Measurements from ENCODE around the gene UNC79. TPM values are rescaled to one million over a fixed set of nuclear protein-coding genes. Genes with fewer than 3 reads are reported as not detected.

UNC79 gene
- total and polyA plus RNA-seq, 2 experiments from 2014 or later = 0.15 to 0.20 TPM

DNA sequence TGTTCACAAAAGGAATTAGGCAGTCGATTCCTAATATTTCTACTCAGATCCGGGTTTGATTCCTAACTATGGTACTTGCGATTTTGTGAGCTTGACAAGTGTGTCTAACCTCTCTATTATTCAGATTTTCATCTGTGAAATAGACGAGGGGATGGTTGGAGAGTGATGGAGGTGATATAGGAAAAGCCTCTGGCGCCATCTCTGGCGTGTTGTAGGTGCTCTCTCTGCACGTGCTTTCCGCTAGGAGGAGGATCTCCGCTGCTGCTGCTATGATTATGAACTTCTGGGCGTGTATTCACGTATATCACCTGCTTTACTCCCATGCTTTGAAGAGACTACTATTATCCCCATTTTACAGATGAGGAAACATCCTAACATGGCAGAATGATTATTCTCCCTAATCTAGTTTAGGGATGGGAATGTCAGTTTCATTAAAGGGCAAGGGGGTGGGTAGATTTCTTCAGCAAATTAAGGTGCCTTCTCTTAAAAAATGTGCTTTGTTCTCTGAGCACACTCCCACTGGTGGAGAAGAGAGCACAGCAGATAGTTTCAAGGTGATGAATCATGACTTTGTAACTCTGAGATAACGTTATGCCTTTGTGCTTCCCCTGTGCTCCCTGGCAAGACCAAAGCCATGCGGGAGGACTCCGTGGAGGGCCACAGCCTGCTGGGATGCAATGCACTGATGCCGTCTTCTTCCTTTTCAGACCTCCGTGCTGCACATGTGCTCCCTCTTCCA is 260.5 kb downstream of the UNC79 start:
- Histone ChIP-seq H3K4me3 (no peak overlapping the region), H3K79me2 (no peaks in the 10 kb centered on the region), H4K20me1 (ENCODE audit: insufficient read depth, poor library complexity, severe bottlenecking) (no peaks in the 10 kb centered on the region), H3K4me2 (no peak overlapping the region), H3K9me2 (replicated peaks; ENCODE audit: insufficient read depth) (no peaks in the 10 kb centered on the region), H3K27ac (no peak overlapping the region), H3K9me3 (ENCODE audit: low read depth) (no peaks in the 10 kb centered on the region), H3K4me1 (ENCODE audit: insufficient read depth) (no peaks in the 10 kb centered on the region), H3K27me3 (peaks cover 29% of the 10 kb centered on the region), H3K36me3 (replicated peaks; ENCODE audit: insufficient read depth, low read depth) (no peaks in the 10 kb centered on the region), H2AFZ (no peak overlapping the region)
- DNase-seq (ENCODE audit: low spot score) = no peak
- no peak for TF ChIP-seq EZH2phosphoT487 (IDR thresholded peaks at IDR 0.05; ENCODE audit: low read depth, severe bottlenecking, unreplicated experiment)
- TF ChIP-seq EZH2 (IDR thresholded peaks at IDR 0.05; ENCODE audit: borderline replicate concordance) = no peak
- TF ChIP-seq, protein P1, sequence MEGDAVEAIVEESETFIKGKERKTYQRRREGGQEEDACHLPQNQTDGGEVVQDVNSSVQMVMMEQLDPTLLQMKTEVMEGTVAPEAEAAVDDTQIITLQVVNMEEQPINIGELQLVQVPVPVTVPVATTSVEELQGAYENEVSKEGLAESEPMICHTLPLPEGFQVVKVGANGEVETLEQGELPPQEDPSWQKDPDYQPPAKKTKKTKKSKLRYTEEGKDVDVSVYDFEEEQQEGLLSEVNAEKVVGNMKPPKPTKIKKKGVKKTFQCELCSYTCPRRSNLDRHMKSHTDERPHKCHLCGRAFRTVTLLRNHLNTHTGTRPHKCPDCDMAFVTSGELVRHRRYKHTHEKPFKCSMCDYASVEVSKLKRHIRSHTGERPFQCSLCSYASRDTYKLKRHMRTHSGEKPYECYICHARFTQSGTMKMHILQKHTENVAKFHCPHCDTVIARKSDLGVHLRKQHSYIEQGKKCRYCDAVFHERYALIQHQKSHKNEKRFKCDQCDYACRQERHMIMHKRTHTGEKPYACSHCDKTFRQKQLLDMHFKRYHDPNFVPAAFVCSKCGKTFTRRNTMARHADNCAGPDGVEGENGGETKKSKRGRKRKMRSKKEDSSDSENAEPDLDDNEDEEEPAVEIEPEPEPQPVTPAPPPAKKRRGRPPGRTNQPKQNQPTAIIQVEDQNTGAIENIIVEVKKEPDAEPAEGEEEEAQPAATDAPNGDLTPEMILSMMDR (IDR thresholded peaks at IDR 0.05; ENCODE audit: poor library complexity) = no peak
- 86% methylated on average over 16 of the region's 16 CpGs for WGBS (ENCODE audit: low lambda C conversion rate, missing lambda C conversion rate)

DNA sequence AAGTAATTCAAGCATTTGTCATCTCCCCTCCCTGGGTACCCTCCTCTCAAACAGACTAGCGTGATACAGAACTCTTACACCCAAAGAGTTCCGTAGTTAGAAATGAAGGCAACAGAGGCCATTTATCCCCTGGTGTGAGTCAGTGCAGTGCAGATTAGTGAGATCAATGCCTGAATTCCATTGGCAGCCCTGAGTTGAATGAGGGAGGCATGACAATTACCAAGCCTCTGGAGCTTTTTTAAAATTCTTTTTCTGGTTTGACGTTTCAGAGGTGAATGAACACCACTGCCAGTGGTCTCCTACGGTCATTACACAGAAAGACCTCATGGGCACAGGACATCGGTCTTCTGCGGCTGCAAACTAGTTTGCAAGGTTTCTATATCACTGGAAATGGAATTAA is 263.2 kb downstream of the UNC79 start:
- Histone ChIP-seq H3K4me2 (no peak overlapping the region), H3K9me2 (replicated peaks; ENCODE audit: insufficient read depth) (no peaks in the 10 kb centered on the region), H3K79me2 (no peaks in the 10 kb centered on the region), H2AFZ (no peak overlapping the region), H3K36me3 (replicated peaks; ENCODE audit: insufficient read depth, low read depth) (no peaks in the 10 kb centered on the region), H3K4me3 (no peak overlapping the region), H3K9me3 (ENCODE audit: low read depth) (no peaks in the 10 kb centered on the region), H4K20me1 (ENCODE audit: insufficient read depth, poor library complexity, severe bottlenecking) (no peaks in the 10 kb centered on the region), H3K4me1 (ENCODE audit: insufficient read depth) (no peaks in the 10 kb centered on the region), H3K27ac (no peak overlapping the region), H3K27me3 (peaks cover 10% of the 10 kb centered on the region)
- TF ChIP-seq, protein P1 (IDR thresholded peaks at IDR 0.05; ENCODE audit: poor library complexity) = no peak
- TF ChIP-seq EZH2 (IDR thresholded peaks at IDR 0.05; ENCODE audit: borderline replicate concordance) = no peak
- no peak for TF ChIP-seq EZH2phosphoT487 (IDR thresholded peaks at IDR 0.05; ENCODE audit: low read depth, severe bottlenecking, unreplicated experiment)
- WGBS (ENCODE audit: low lambda C conversion rate, missing lambda C conversion rate) = 56% methylated on average over 6 of the region's 6 CpGs
- no peak for DNase-seq (ENCODE audit: low spot score)

DNA sequence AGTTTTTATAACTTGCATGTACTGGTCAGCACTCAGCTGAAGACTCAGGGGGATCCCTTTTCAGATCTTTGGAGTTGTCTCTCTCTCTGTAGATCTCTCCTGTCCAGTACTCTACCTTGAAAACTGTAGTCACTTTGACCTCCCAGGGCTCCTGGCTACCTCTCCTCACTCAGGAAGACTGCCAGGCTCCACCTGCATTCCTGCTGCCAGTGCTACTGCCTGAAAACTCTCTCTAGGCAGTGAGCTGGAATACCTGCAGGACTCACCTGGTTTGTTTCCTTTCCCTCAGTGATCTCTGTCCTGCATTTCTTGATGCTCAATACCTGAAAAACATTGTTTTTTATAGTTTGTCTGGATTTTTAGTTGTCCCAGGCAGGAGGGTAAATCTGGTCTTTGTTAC is 270.2 kb downstream of the UNC79 start:
- Histone ChIP-seq H3K4me3 (no peak overlapping the region), H3K27me3 (no peaks in the 10 kb centered on the region), H3K4me2 (no peak overlapping the region), H4K20me1 (ENCODE audit: insufficient read depth, poor library complexity, severe bottlenecking) (no peaks in the 10 kb centered on the region), H3K4me1 (ENCODE audit: insufficient read depth) (no peaks in the 10 kb centered on the region), H3K9me2 (replicated peaks; ENCODE audit: insufficient read depth) (no peaks in the 10 kb centered on the region), H3K36me3 (replicated peaks; ENCODE audit: insufficient read depth, low read depth) (no peaks in the 10 kb centered on the region), H2AFZ (no peak overlapping the region), H3K27ac (no peak overlapping the region), H3K79me2 (no peaks in the 10 kb centered on the region), H3K9me3 (ENCODE audit: low read depth) (no peaks in the 10 kb centered on the region)
- TF ChIP-seq, protein P1 (IDR thresholded peaks at IDR 0.05; ENCODE audit: poor library complexity) = no peak
- TF ChIP-seq EZH2phosphoT487 (IDR thresholded peaks at IDR 0.05; ENCODE audit: low read depth, severe bottlenecking, unreplicated experiment) (no peak), EZH2 (IDR thresholded peaks at IDR 0.05; ENCODE audit: borderline replicate concordance) (no peak)
- no peak for DNase-seq (ENCODE audit: low spot score)
